ENCODE measurements around the gene TNS3. TPM values are rescaled to one million over a fixed set of nuclear protein-coding genes. Genes with fewer than 3 reads are reported as not detected.

Gene TNS3
- polyA plus RNA-seq, 3 donors, result 5.2 to 30.3 (median 7.9) TPM

- H3K4me1 Mint-ChIP-seq, result peaks cover 3% of the 10 kb centered on the region
- Histone ChIP-seq H3K9ac (ENCODE audit: insufficient read depth, low read length, poor library complexity, severe bottlenecking) (no peak overlapping the region), H3K9me3 (replicated peaks in 1 of 2; ENCODE audit: control insufficient read depth in 1 of 2, insufficient read depth in 1 of 2, low read length in 2 of 2) (no peaks in the 10 kb centered on the region), H4K20me1 (ENCODE audit: insufficient read depth, low read length) (peaks cover 61% of the 10 kb centered on the region), H3K27ac (ENCODE audit: low read depth in 1 of 2, low read length in 2 of 2) (peak overlapping the region in 1 of 2 donors; percentile 23), H3K4me3 (replicated peaks in 1 of 3; ENCODE audit: low read depth in 2 of 3, low read length in 3 of 3) (no peak overlapping the region), H2AFZ (ENCODE audit: insufficient read depth, low read depth, low read length, poor library complexity, severe bottlenecking) (no peak overlapping the region), H3K36me3 (replicated peaks in 1 of 2; ENCODE audit: control insufficient read depth in 1 of 2, insufficient read depth in 2 of 2, low read length in 2 of 2) (peaks cover 14 to 75% of the 10 kb centered on the region in 2 donors), H3K4me2 (replicated peaks; ENCODE audit: extremely low read depth, low read length, poor library complexity, severe bottlenecking) (no peak overlapping the region), H3K79me2 (ENCODE audit: insufficient read depth, low read length) (peaks cover 31% of the 10 kb centered on the region), H3K27me3 (ENCODE audit: control insufficient read depth in 2 of 2, insufficient read depth in 2 of 2, low read length in 2 of 2) (no peaks in the 10 kb centered on the region), H3K4me1 (ENCODE audit: control insufficient read depth in 1 of 2, insufficient read depth in 2 of 2, low read length in 2 of 2) (no peaks in the 10 kb centered on the region)
- no peak overlapping the region for H3K4me3 Mint-ChIP-seq
- H3K9me3 Mint-ChIP-seq, result no peaks in the 10 kb centered on the region
- no peaks in the 10 kb centered on the region for H3K27me3 Mint-ChIP-seq (ENCODE audit: low read depth in 3 of 3)
- intact Hi-C loops (cut with micrococcal nuclease), result no loop called here
- DNase-seq, result no peak
- peak overlapping the region in 3 of 7 donors; percentile 26 to 61 (median 45) for H3K27ac Mint-ChIP-seq
- peaks cover 59 to 65% of the 10 kb centered on the region in 2 donors for H3K36me3 Mint-ChIP-seq
- TF ChIP-seq CTCF (IDR thresholded peaks at IDR 0.05), result no peak
- no CpG with 5 or more reads among the region's 4 CpGs for WGBS (ENCODE audit: insufficient coverage)
Observed at GRCh38 chr7:47466832-47467231, 115.1 kb downstream of the TNS3 start.

- 86% methylated on average over 4 of the region's 7 CpGs for WGBS (ENCODE audit: insufficient coverage)
- no peaks in the 10 kb centered on the region for H3K27me3 ChIP-seq (ENCODE audit: control insufficient read depth in 2 of 2, insufficient read depth in 2 of 2, low read length in 2 of 2)
- H3K9me3 ChIP-seq (replicated peaks in 1 of 2; ENCODE audit: control insufficient read depth in 1 of 2, insufficient read depth in 1 of 2, low read length in 2 of 2), result no peaks in the 10 kb centered on the region
- H3K27ac ChIP-seq (ENCODE audit: low read depth in 1 of 2, low read length in 2 of 2), result peak overlapping the region in 1 of 2 donors; percentile 34
- Mint-ChIP-seq H3K27me3 (ENCODE audit: low read depth in 3 of 3) (no peaks in the 10 kb centered on the region), H3K4me1 (peaks cover 3% of the 10 kb centered on the region), H3K9me3 (no peaks in the 10 kb centered on the region), H3K36me3 (peaks cover 49 to 52% of the 10 kb centered on the region in 2 donors), H3K27ac (peak overlapping the region in 2 of 7 donors; percentile 43 to 47), H3K4me3 (peak overlapping the region in 1 of 2 donors; percentile 24)
- DNase-seq, result no peak
- H3K9ac ChIP-seq (ENCODE audit: insufficient read depth, low read length, poor library complexity, severe bottlenecking), result no peak overlapping the region
- no peak overlapping the region for H2AFZ ChIP-seq (ENCODE audit: insufficient read depth, low read depth, low read length, poor library complexity, severe bottlenecking)
- no peaks in the 10 kb centered on the region for H3K4me1 ChIP-seq (ENCODE audit: control insufficient read depth in 1 of 2, insufficient read depth in 2 of 2, low read length in 2 of 2)
- intact Hi-C loops (cut with micrococcal nuclease), result no loop called here
- H3K4me2 ChIP-seq (replicated peaks; ENCODE audit: extremely low read depth, low read length, poor library complexity, severe bottlenecking), result no peak overlapping the region
- peaks cover 7 to 67% of the 10 kb centered on the region in 2 donors for H3K36me3 ChIP-seq (replicated peaks in 1 of 2; ENCODE audit: control insufficient read depth in 1 of 2, insufficient read depth in 2 of 2, low read length in 2 of 2)
- no peak for TF ChIP-seq CTCF (IDR thresholded peaks at IDR 0.05)
- no peak overlapping the region for H3K4me3 ChIP-seq (replicated peaks in 1 of 3; ENCODE audit: low read depth in 2 of 3, low read length in 3 of 3)
- peaks cover 63% of the 10 kb centered on the region for H4K20me1 ChIP-seq (ENCODE audit: insufficient read depth, low read length)
- peaks cover 29% of the 10 kb centered on the region for H3K79me2 ChIP-seq (ENCODE audit: insufficient read depth, low read length)
Observed at GRCh38 chr7:47465191-47465590, 116.7 kb downstream of the TNS3 start.

All from CD14-positive monocyte (primary cell).